ENCODE data around the gene FGD2.

Gene FGD2

DNA sequence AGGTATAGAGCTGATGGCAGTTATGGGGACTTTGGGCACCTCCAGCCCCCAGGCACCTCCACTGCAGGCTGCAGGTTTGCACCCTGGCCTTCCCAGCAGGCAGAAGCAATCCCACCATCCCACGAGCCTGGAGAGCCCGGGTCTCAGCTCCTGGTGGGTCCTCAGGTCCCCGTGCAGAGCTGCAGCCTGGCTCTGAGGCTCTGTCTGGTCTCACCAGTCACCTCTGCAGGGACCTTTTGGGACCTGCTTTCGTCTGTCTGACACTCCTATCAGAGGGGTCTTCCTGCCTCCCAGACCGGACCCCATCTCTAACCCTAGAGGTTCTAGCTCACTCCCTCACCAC, 41.9 kb downstream of the FGD2 start:
- no peak for DNase-seq (ENCODE audit: low spot score in 2 of 2)
- H3K4me1 Mint-ChIP-seq, result peaks cover 44% of the 10 kb centered on the region
- ATAC-seq (ENCODE audit: low read depth), result no peak
- no peaks in the 10 kb centered on the region for H3K9me3 Mint-ChIP-seq
- H3K27ac Mint-ChIP-seq, result peak overlapping the region; percentile 99
- no peaks in the 10 kb centered on the region for H3K27me3 Mint-ChIP-seq
- peaks cover 6% of the 10 kb centered on the region for H3K36me3 Mint-ChIP-seq
- H3K4me3 Mint-ChIP-seq, result no peak overlapping the region

- peaks cover 44% of the 10 kb centered on the region for H3K4me1 Mint-ChIP-seq
- DNase-seq (ENCODE audit: low spot score in 2 of 2) (no peak), ATAC-seq (ENCODE audit: low read depth) (no peak)
- H3K36me3 Mint-ChIP-seq, result peaks cover 6% of the 10 kb centered on the region
- H3K27ac Mint-ChIP-seq, result peak overlapping the region; percentile 99
- H3K9me3 Mint-ChIP-seq, result no peaks in the 10 kb centered on the region
- H3K27me3 Mint-ChIP-seq, result no peaks in the 10 kb centered on the region
- H3K4me3 Mint-ChIP-seq, result no peak overlapping the region
Observed at GRCh38 chr6:37047689-37048402, 42.4 kb downstream of the FGD2 start.

- Mint-ChIP-seq H3K4me3 (peak overlapping the region; percentile 61), H3K9me3 (no peaks in the 10 kb centered on the region), H3K4me1 (peaks cover 44% of the 10 kb centered on the region), H3K27me3 (no peaks in the 10 kb centered on the region), H3K36me3 (peaks cover 3% of the 10 kb centered on the region), H3K27ac (peak overlapping the region; percentile 99)
- no peak for DNase-seq (ENCODE audit: low spot score in 2 of 2)
- no peak for ATAC-seq (ENCODE audit: low read depth)
Observed at GRCh38 chr6:37048403-37048850, 43.0 kb downstream of the FGD2 start.

GRCh38 chr6:37048851-37049757, 43.6 kb downstream of the FGD2 start:
- Mint-ChIP-seq H3K27me3 (no peaks in the 10 kb centered on the region), H3K4me1 (peaks cover 44% of the 10 kb centered on the region), H3K4me3 (peak overlapping the region; percentile 61), H3K9me3 (no peaks in the 10 kb centered on the region), H3K27ac (peak overlapping the region; percentile 99), H3K36me3 (peaks cover 1% of the 10 kb centered on the region)
- peak; percentile 66 for ATAC-seq (ENCODE audit: low read depth)
- peak; percentile 56 to 71 for DNase-seq (ENCODE audit: low spot score in 2 of 2)

DNA sequence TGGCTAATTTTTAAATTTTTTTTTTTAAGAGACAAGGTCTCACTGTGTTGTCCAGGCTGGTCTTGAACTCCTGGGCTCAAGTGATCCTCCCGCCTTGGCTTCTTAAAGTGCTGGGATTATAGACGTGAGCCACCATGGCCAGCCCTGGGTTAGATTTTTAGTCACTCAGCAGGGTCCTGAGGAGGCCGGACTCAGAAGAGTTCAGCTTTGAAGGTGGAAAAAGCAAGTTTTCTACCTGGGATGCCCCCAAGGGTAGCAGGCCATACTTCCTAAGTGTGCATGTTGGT, 44.2 kb downstream of the FGD2 start:
- DNase-seq (ENCODE audit: low spot score in 2 of 2) (no peak), ATAC-seq (ENCODE audit: low read depth) (no peak)
- Mint-ChIP-seq H3K4me1 (peaks cover 44% of the 10 kb centered on the region), H3K27ac (peak overlapping the region; percentile 99), H3K36me3 (peaks cover 1% of the 10 kb centered on the region), H3K27me3 (no peaks in the 10 kb centered on the region), H3K4me3 (peak overlapping the region; percentile 79), H3K9me3 (no peaks in the 10 kb centered on the region)

- ATAC-seq (ENCODE audit: low read depth), result peak; percentile 66
- Mint-ChIP-seq H3K36me3 (peaks cover 1% of the 10 kb centered on the region), H3K27ac (peak overlapping the region; percentile 99), H3K27me3 (no peaks in the 10 kb centered on the region), H3K9me3 (no peaks in the 10 kb centered on the region), H3K4me1 (peaks cover 44% of the 10 kb centered on the region), H3K4me3 (peak overlapping the region; percentile 79)
- DNase-seq (ENCODE audit: low spot score in 2 of 2), result peak; percentile 69 to 80
Observed at GRCh38 chr6:37050045-37050853, 44.8 kb downstream of the FGD2 start.

DNA sequence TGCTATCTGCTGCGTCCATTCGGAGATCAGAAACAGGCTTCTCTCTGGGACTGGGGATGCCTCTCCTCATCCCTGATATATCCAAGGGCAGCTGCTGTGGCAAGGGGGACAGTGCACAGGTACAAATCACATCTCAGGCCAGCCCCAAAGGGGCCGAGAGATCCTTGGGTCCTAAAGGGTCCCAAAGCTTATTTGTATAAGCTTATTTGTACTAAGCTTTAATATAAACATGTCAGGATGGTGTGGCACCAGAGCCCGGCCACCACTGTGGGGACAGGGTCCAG, 45.3 kb downstream of the FGD2 start:
- Mint-ChIP-seq H3K9me3 (no peaks in the 10 kb centered on the region), H3K27me3 (no peaks in the 10 kb centered on the region), H3K4me1 (peaks cover 44% of the 10 kb centered on the region), H3K4me3 (peak overlapping the region; percentile 79), H3K27ac (peak overlapping the region; percentile 99), H3K36me3 (peaks cover 1% of the 10 kb centered on the region)
- DNase-seq (ENCODE audit: low spot score in 2 of 2) (no peak), ATAC-seq (ENCODE audit: low read depth) (no peak)

DNA sequence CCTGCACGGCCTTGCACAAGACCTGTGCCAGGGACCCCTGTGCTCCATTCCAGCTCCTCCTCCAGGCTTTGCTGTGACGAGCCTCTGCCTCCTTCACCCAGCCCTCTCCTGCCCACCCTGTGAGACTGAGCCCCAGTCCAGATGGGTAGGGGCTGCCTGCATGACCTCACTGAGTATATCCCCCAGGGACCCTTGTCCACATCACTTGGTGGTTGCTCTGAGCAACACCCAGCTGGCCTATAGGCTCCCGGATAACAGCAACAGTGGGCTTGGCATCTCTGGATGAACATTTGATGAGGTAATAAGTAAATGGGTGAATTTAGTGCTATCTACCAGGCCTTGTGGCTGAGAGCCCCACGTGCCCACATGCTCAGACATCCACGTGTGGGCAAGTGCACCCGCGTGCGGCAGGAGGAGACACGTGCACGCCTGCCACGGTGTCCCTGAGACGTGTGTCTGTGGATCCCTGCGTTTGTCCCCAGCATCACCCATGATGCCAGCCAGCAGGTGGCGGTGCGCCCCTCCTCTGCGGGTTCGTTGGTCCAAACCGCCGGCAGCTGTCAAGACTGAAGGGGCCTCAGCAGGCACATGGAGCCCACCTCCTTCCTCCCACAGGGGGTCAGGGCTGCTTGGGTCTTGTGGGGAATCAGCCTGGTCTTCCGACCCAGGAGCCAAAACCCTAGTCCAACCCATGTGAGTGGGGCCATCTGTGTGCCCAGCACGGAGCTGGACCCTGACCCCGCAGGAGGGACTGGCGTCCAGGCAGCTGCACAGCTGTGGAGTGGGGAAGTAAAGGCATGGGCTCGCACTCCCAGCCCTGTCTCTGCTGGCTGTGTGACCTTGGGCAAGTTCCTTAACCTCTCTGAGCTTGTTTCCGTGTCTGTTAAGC, 45.9 kb downstream of the FGD2 start:
- no peaks in the 10 kb centered on the region for H3K9me3 Mint-ChIP-seq
- H3K27ac Mint-ChIP-seq, result peak overlapping the region; percentile 99
- peaks cover 44% of the 10 kb centered on the region for H3K4me1 Mint-ChIP-seq
- peak; percentile 55 for ATAC-seq (ENCODE audit: low read depth)
- H3K36me3 Mint-ChIP-seq, result peaks cover 1% of the 10 kb centered on the region
- H3K4me3 Mint-ChIP-seq, result peak overlapping the region; percentile 52
- peak; percentile 86 to 95 for DNase-seq (ENCODE audit: low spot score in 2 of 2)
- no peaks in the 10 kb centered on the region for H3K27me3 Mint-ChIP-seq

DNA sequence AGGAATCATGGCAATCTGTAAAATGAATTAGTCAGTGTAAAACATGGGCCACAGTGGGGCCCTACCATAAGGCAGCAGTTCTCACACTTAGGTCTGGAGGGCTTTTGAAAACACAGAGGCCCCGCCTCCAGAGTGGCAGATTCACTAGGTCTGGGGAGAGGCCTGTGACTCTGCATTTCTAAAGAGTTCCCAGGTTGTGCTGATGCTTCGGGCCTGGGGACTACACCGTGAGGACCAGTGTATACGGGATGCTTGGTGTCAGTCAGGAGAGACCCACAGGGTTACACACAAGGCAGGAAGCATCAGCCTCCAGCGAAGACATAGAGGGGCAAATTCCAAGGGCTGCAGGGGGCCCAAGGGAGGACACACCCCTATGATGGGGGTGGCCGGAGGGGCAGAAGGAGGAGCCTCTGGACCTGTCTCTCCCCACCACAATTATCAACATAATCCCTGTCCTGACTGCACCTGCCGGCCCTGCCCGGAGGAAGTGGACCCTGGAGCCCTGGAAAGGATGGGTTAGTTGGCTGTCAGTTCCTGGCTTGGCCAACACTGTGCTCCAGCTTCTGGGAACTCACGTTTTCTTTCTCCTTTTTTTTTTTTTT, 46.7 kb downstream of the FGD2 start:
- H3K4me1 Mint-ChIP-seq, result peaks cover 40% of the 10 kb centered on the region
- H3K36me3 Mint-ChIP-seq, result no peaks in the 10 kb centered on the region
- ATAC-seq (ENCODE audit: low read depth) (no peak), DNase-seq (ENCODE audit: low spot score in 2 of 2) (no peak)
- no peaks in the 10 kb centered on the region for H3K27me3 Mint-ChIP-seq
- peak overlapping the region; percentile 99 for H3K27ac Mint-ChIP-seq
- no peak overlapping the region for H3K4me3 Mint-ChIP-seq
- H3K9me3 Mint-ChIP-seq, result no peaks in the 10 kb centered on the region

- no peaks in the 10 kb centered on the region for H3K9me3 Mint-ChIP-seq
- H3K27ac Mint-ChIP-seq, result no peak overlapping the region
- no peaks in the 10 kb centered on the region for H3K27me3 Mint-ChIP-seq
- ATAC-seq (ENCODE audit: low read depth) (no peak), DNase-seq (ENCODE audit: low spot score in 2 of 2) (no peak)
- no peak overlapping the region for H3K4me3 Mint-ChIP-seq
- H3K36me3 Mint-ChIP-seq, result no peaks in the 10 kb centered on the region
- H3K4me1 Mint-ChIP-seq, result peaks cover 31% of the 10 kb centered on the region
Observed at GRCh38 chr6:37053683-37054082, 48.2 kb downstream of the FGD2 start.

GRCh38 chr6:37054171-37054570, 48.7 kb downstream of the FGD2 start:
- Mint-ChIP-seq H3K9me3 (no peaks in the 10 kb centered on the region), H3K27ac (no peak overlapping the region), H3K27me3 (no peaks in the 10 kb centered on the region), H3K36me3 (no peaks in the 10 kb centered on the region), H3K4me3 (no peak overlapping the region), H3K4me1 (peaks cover 26% of the 10 kb centered on the region)
- DNase-seq (ENCODE audit: low spot score in 2 of 2), result no peak
- ATAC-seq (ENCODE audit: low read depth), result no peak

DNA sequence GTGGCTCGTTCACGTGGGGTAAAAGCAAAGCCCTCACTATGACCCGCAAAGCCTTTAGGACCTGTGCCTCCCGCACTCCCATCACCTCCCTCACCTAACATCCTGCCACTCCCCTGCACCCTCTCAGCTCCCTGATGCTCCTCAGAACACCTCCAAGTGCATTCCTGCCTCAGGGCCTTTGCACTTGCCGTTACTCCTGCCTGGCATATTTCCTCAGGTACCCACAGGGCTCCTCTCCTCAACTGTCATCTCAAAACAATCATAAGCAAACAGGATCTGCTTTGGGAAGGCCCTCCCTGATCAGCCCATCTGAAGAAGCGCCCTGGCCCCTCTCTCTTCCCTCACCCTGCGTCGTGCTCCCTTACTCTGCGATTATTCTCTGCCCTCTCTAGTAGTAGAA, 49.1 kb downstream of the FGD2 start:
- Mint-ChIP-seq H3K27me3 (no peaks in the 10 kb centered on the region), H3K27ac (no peak overlapping the region), H3K4me1 (peaks cover 23% of the 10 kb centered on the region), H3K4me3 (no peak overlapping the region), H3K9me3 (no peaks in the 10 kb centered on the region), H3K36me3 (no peaks in the 10 kb centered on the region)
- ATAC-seq (ENCODE audit: low read depth) (no peak), DNase-seq (ENCODE audit: low spot score in 2 of 2) (no peak)

GRCh38 chr6:37056112-37056403, 50.6 kb downstream of the FGD2 start:
- H3K27ac Mint-ChIP-seq, result no peak overlapping the region
- DNase-seq (ENCODE audit: low spot score in 2 of 2), result no peak
- H3K4me3 Mint-ChIP-seq, result no peak overlapping the region
- ATAC-seq (ENCODE audit: low read depth), result no peak
- H3K9me3 Mint-ChIP-seq, result no peaks in the 10 kb centered on the region
- H3K4me1 Mint-ChIP-seq, result peaks cover 11% of the 10 kb centered on the region
- no peaks in the 10 kb centered on the region for H3K36me3 Mint-ChIP-seq
- H3K27me3 Mint-ChIP-seq, result no peaks in the 10 kb centered on the region
